ENCODE results near the gene SLC16A4. TPM values are rescaled to one million over a fixed set of nuclear protein-coding genes. Genes with fewer than 3 reads are reported as not detected.

SLC16A4 gene
- total RNA-seq, 1 donor from 2014 or later, result 7.2 TPM

DNA sequence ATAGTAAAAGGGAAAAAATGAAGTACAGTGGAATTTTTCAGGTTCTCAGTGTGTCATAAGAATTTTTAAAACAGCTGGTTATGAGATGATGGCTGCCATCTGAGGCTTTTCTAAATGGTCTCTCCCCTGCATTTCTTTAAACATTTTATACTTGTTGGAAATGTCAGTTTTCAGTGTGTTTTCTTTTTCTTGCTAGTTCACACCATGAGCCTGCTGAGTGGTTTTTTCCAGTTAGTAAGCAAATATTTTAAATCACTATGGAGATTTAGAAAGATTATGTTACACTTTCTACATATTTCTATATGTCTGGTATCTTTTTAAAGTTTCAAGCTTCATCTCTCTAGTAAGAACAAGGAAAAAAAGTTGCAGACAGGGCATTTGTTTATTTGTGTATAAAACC, 42.1 kb downstream of the SLC16A4 start:
- Mint-ChIP-seq H3K36me3 (ENCODE audit: low read depth, unreplicated experiment) (no peaks in the 10 kb centered on the region), H3K27ac (ENCODE audit: unreplicated experiment) (no peak overlapping the region), H3K4me1 (ENCODE audit: unreplicated experiment) (peaks cover 13% of the 10 kb centered on the region), H3K4me3 (ENCODE audit: unreplicated experiment) (no peak overlapping the region), H3K9me3 (ENCODE audit: unreplicated experiment) (no peaks in the 10 kb centered on the region), H3K27me3 (ENCODE audit: unreplicated experiment) (peaks cover 2% of the 10 kb centered on the region)
- no peak for DNase-seq (ENCODE audit: low spot score)
- TF ChIP-seq CTCF (IDR thresholded peaks at IDR 0.05; ENCODE audit: unreplicated experiment), result no peak

DNA sequence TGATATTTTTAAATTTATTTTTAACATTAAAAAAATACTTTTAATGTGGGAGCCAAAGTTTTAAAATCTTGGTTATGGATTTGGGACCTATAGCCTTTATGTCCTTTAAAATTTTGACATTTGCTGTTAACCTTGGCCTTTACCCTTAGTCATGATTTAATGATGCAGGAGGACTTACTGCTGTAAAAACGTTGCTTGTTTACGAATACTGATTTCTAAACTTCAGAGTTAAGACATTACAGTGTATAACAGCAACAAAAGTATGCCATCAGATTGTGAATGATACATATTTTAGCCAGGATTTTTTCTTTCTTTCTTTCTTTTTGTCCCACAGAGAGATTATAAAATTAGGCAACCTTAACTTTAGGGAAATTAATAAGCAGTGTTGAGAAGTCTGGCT, 42.8 kb downstream of the SLC16A4 start:
- DNase-seq (ENCODE audit: low spot score), result no peak
- no peaks in the 10 kb centered on the region for H3K36me3 Mint-ChIP-seq (ENCODE audit: low read depth, unreplicated experiment)
- peak overlapping the region; percentile 28 for H3K27ac Mint-ChIP-seq (ENCODE audit: unreplicated experiment)
- H3K9me3 Mint-ChIP-seq (ENCODE audit: unreplicated experiment), result no peaks in the 10 kb centered on the region
- H3K4me1 Mint-ChIP-seq (ENCODE audit: unreplicated experiment), result peaks cover 17% of the 10 kb centered on the region
- peaks cover 2% of the 10 kb centered on the region for H3K27me3 Mint-ChIP-seq (ENCODE audit: unreplicated experiment)
- no peak for TF ChIP-seq CTCF (IDR thresholded peaks at IDR 0.05; ENCODE audit: unreplicated experiment)
- no peak overlapping the region for H3K4me3 Mint-ChIP-seq (ENCODE audit: unreplicated experiment)

- Mint-ChIP-seq H3K4me1 (ENCODE audit: unreplicated experiment) (peaks cover 17% of the 10 kb centered on the region), H3K36me3 (ENCODE audit: low read depth, unreplicated experiment) (no peaks in the 10 kb centered on the region), H3K4me3 (ENCODE audit: unreplicated experiment) (no peak overlapping the region), H3K27me3 (ENCODE audit: unreplicated experiment) (peaks cover 2% of the 10 kb centered on the region), H3K27ac (ENCODE audit: unreplicated experiment) (peak overlapping the region; percentile 65), H3K9me3 (ENCODE audit: unreplicated experiment) (no peaks in the 10 kb centered on the region)
- DNase-seq (ENCODE audit: low spot score), result no peak
- TF ChIP-seq CTCF (IDR thresholded peaks at IDR 0.05; ENCODE audit: unreplicated experiment), result no peak
Observed at GRCh38 chr1:110347182-110347893, 43.5 kb downstream of the SLC16A4 start.

GRCh38 chr1:110346690-110347089, 44.1 kb downstream of the SLC16A4 start:
- H3K36me3 Mint-ChIP-seq (ENCODE audit: low read depth, unreplicated experiment), result no peaks in the 10 kb centered on the region
- peaks cover 2% of the 10 kb centered on the region for H3K27me3 Mint-ChIP-seq (ENCODE audit: unreplicated experiment)
- TF ChIP-seq CTCF (IDR thresholded peaks at IDR 0.05; ENCODE audit: unreplicated experiment), result no peak
- no peaks in the 10 kb centered on the region for H3K9me3 Mint-ChIP-seq (ENCODE audit: unreplicated experiment)
- H3K4me3 Mint-ChIP-seq (ENCODE audit: unreplicated experiment), result peak overlapping the region; percentile 26
- H3K27ac Mint-ChIP-seq (ENCODE audit: unreplicated experiment), result peak overlapping the region; percentile 22
- peaks cover 20% of the 10 kb centered on the region for H3K4me1 Mint-ChIP-seq (ENCODE audit: unreplicated experiment)
- no peak for DNase-seq (ENCODE audit: low spot score)

DNA sequence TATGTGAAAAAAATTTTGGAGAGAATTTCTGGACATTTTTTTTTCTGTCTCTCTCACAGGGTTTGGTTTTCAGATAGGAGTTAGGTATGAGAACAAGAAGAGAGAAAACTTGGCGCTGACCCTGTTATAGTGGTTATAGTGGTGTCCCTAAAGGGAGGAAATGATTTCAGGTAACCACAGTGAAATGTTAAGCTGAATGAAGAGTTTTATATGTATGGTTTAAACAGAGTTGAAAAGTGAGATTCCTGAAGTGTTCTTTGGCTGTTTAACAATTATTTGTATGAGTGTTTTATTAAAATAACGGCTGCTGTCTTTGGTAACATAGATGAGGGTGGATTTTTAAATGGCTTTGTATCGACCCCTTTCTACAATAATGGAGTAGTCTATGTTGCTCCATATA, 45.3 kb downstream of the SLC16A4 start:
- Mint-ChIP-seq H3K27me3 (ENCODE audit: unreplicated experiment) (no peaks in the 10 kb centered on the region), H3K9me3 (ENCODE audit: unreplicated experiment) (no peaks in the 10 kb centered on the region), H3K4me3 (ENCODE audit: unreplicated experiment) (no peak overlapping the region), H3K27ac (ENCODE audit: unreplicated experiment) (peak overlapping the region; percentile 32), H3K36me3 (ENCODE audit: low read depth, unreplicated experiment) (no peaks in the 10 kb centered on the region), H3K4me1 (ENCODE audit: unreplicated experiment) (peaks cover 29% of the 10 kb centered on the region)
- no peak for TF ChIP-seq CTCF (IDR thresholded peaks at IDR 0.05; ENCODE audit: unreplicated experiment)
- DNase-seq (ENCODE audit: low spot score), result no peak

All from endothelial cell (in vitro differentiated cells).